HepG2 (cell line): ENCODE data around the gene CACNA2D3. TPM values are rescaled to one million over a fixed set of nuclear protein-coding genes. Genes with fewer than 3 reads are reported as not detected.

ENCODE experiments used
- ATAC-seq: fragments of 200-7000 bp; cut with Tn5 transposase; 3 replicates; pipeline ENCODE4 v1.9.1; 2020; ENCODE audit warnings: mild to moderate bottlenecking, moderate library complexity
- BruUV-seq: library from RNA; stranded (reverse); fragments of 400-500 nt; replicated peaks from 2 replicates; lab custom pipeline; 2021; lab: Mats Ljungman, UMichigan
- CTCF ChIA-PET: fragments of 300-600 bp; formaldehyde crosslinking; extraction: SDS; loops from one replicate; lab custom pipeline; 2021; ENCODE audit warnings: low total read pairs, inconsistent platforms, low intra/inter-chr PET ratio; lab: Yijun Ruan, JAX
- POLR2A ChIA-PET: fragments of 350-600 bp; sonication (Branson Sonifier 250); formaldehyde crosslinking; loops from one replicate; lab custom pipeline; 2020; ENCODE audit warnings: antibody characterized with exemption, inconsistent platforms; lab: Yijun Ruan, JAX
- DNase-seq: peaks from one replicate; pipeline ENCODE4 v3.0.0-alpha.2; 2015; ENCODE audit warnings: low spot score
- FAIRE-seq: peaks from 3 replicates; lab custom pipeline; 2011; peaks lifted over from hg19 to GRCh38; lab: Jason Lieb, UNC
- H2AFZ ChIP-seq: one replicate; pipeline ENCODE4 v1.6.1; 2011; ENCODE audit warnings: low read length, inconsistent platforms
- H3K27ac ChIP-seq: fragments of 300-600 bp; 3 replicates; pipeline ENCODE4 v1.8.0; 2011; ENCODE audit warnings: mixed run types, mild to moderate bottlenecking, mixed read lengths, low read length, inconsistent platforms; ENCODE audit not compliant: insufficient read depth; ENCODE audit errors: extremely low read length
- H3K27me3 ChIP-seq, 2 experiments: fragments of 200-600 bp in 1 of 2; 2 replicates in 1 of 2; 3 replicates in 1 of 2; pipeline versions ENCODE4 v1.6.0 to v1.8.0; 2011; ENCODE audit warnings: low read length in 2 of 2, mild to moderate bottlenecking in 2 of 2, moderate library complexity in 2 of 2, inconsistent platforms in 1 of 2; ENCODE audit not compliant: insufficient read depth in 2 of 2, control insufficient read depth in 1 of 2
- H3K36me3 ChIP-seq, 2 experiments: fragments of 200-600 bp in 1 of 2; replicated peaks in 1 of 2; 2 replicates in 1 of 2; 3 replicates in 1 of 2; pipeline versions ENCODE4 v1.5.1 to v1.8.0; 2011; ENCODE audit warnings: low read length in 2 of 2, inconsistent platforms in 1 of 2; ENCODE audit not compliant: insufficient read depth in 2 of 2, control insufficient read depth in 1 of 2
- H3K4me1 ChIP-seq: 2 replicates; pipeline ENCODE4 v1.5.1; 2012; ENCODE audit warnings: low read length, inconsistent platforms; ENCODE audit not compliant: insufficient read depth
- H3K4me2 ChIP-seq: 2 replicates; pipeline ENCODE4 v1.6.0; 2011; ENCODE audit warnings: low read depth, low read length, inconsistent platforms
- H3K4me3 ChIP-seq, 3 experiments: fragments of 200-600 bp in 1 of 3; sonication (generic), shearing (Covaris generic) in 1 of 3; replicated peaks in 1 of 3; 2 replicates each; pipeline ENCODE4 v1.5.1; 2011 to 2016; ENCODE audit warnings: low read length in 3 of 3, inconsistent platforms in 2 of 3, low read depth in 2 of 3, mild to moderate bottlenecking in 2 of 3, control low read depth in 1 of 3, mixed read lengths in 1 of 3; ENCODE audit not compliant: insufficient read depth in 1 of 3
- H3K79me2 ChIP-seq: one replicate; pipeline ENCODE4 v1.6.1; 2011; ENCODE audit warnings: low read length, inconsistent platforms; ENCODE audit not compliant: insufficient read depth
- H3K9ac ChIP-seq: 2 replicates; pipeline ENCODE4 v1.6.0; 2011; ENCODE audit warnings: mild to moderate bottlenecking, low read depth, low read length, inconsistent platforms; ENCODE audit not compliant: insufficient read depth
- H3K9me3 ChIP-seq: 2 replicates; pipeline ENCODE4 v1.5.1; 2012; ENCODE audit warnings: mild to moderate bottlenecking, low read length
- H4K20me1 ChIP-seq: 2 replicates; pipeline ENCODE4 v1.6.0; 2011; ENCODE audit warnings: inconsistent platforms, mild to moderate bottlenecking, low read length, moderate library complexity; ENCODE audit not compliant: insufficient read depth
- KDM5B ChIP-seq: sonication (generic); formaldehyde crosslinking; IDR thresholded peaks from 2 replicates; pipeline ENCODE4 v1.4.0; 2020; ENCODE audit warnings: missing genetic modification reagents, mild to moderate bottlenecking, borderline replicate concordance
- MZF1 ChIP-seq: sonication (generic); formaldehyde crosslinking; IDR thresholded peaks from 2 replicates; pipeline ENCODE4 v1.8.1; 2023; ENCODE audit warnings: mild to moderate bottlenecking, missing genetic modification reagents, borderline replicate concordance
- ZNF17 ChIP-seq: sonication (generic); formaldehyde crosslinking; IDR thresholded peaks from 2 replicates; pipeline ENCODE4 v1.5.0; 2020; ENCODE audit warnings: mild to moderate bottlenecking, missing genetic modification reagents
- ZNF788 ChIP-seq: sonication (generic); formaldehyde crosslinking; IDR thresholded peaks from 2 replicates; pipeline ENCODE4 v1.5.0; 2020; ENCODE audit warnings: mild to moderate bottlenecking, missing genetic modification reagents, borderline replicate concordance
- WGBS: methylation state at CpG from one replicate; pipeline ENCODE4 v1.1.6; 2017; ENCODE audit warnings: low lambda C conversion rate; 5-methylcytosine and 5-hydroxymethylcytosine counted together
- in situ Hi-C: cut with HindIII; loops from 2 replicates; pipeline ENCODE4 v1.10.0; 2017; ENCODE audit warnings: low pct_unique_long_range_greater_than_20kb; ENCODE audit not compliant: extremely low pct_ligation_motif_present
- intact Hi-C: fragments of 100-400 bp; cut with micrococcal nuclease; formaldehyde crosslinking; loops from one replicate; pipeline ENCODE4 v1.10.0; 2022; ENCODE audit not compliant: unreplicated experiment
- polyA plus RNA-seq, 8 experiments: library from polyadenylated mRNA; depleted of rRNA in 3 of 8; stranded (reverse) in 7 of 8; unstranded in 1 of 8; fragments of >200 nt; fragmentation: Illumina TruSeq in 4 of 8; extraction: Trizol in 4 of 8; gene quantifications; 2 replicates each; pipeline versions ENCODE4 v1.2.1 to v1.2.3, GENCODE V29; 2011 to 2016; ENCODE audit warnings: low read depth in 4 of 8, missing spikeins in 1 of 8, mixed read lengths in 1 of 8; ENCODE audit not compliant: insufficient read depth in 1 of 8
- total RNA-seq, 5 experiments: library from RNA; depleted of rRNA; stranded (reverse); fragments of >200 nt; fragmentation: Illumina TruSeq; extraction: Trizol; gene quantifications; 2 replicates each; pipeline ENCODE4 v1.2.3, GENCODE V29; 2016; ENCODE audit warnings: low read depth in 1 of 5
- TF ChIP-seq, protein P1 (sequence below): sonication (generic); formaldehyde crosslinking; IDR thresholded peaks from 2 replicates; pipeline ENCODE4 v1.5.1; 2020; ENCODE audit warnings: mild to moderate bottlenecking, missing genetic modification reagents, borderline replicate concordance
- TF ChIP-seq, protein P2 (sequence below): sonication (generic); formaldehyde crosslinking; conservative IDR thresholded peaks from 2 replicates; pipeline ENCODE4 v1.4.0; 2020; ENCODE audit warnings: missing genetic modification reagents
- TF ChIP-seq, protein P3 (sequence below): sonication (generic); formaldehyde crosslinking; conservative IDR thresholded peaks from 2 replicates; pipeline ENCODE4 v1.4.0; 2020; ENCODE audit warnings: missing genetic modification reagents
- TF ChIP-seq, protein P4 (sequence below): sonication (generic); formaldehyde crosslinking; IDR thresholded peaks from 2 replicates; pipeline ENCODE4 v1.4.0; 2020; ENCODE audit warnings: mild to moderate bottlenecking, missing genetic modification reagents

The CACNA2D3 gene
- total and polyA plus RNA-seq, 2 of the 13 experiments (the other 11 are each of a cell fraction or from before 2014, with no cell fraction given), result not detected

DNA sequence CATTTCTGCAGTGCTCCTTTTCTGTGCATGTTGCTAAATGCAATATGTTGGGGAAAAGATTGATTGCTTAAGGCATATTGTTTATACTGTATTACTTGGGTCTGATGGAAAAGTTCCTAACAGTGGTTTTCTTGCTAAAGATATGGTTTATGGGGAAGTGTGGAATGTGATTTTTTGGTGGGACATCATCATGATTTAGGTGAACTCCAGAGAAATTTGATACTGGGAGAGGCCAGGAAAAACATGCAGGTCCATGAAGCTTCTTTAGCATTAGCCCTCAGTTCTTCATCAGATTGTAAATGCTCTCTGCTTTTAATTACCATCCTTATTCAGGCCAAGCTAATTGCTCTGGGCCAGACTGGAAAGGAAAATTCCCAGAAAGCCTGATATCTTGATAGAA, 658.0 kb downstream of the CACNA2D3 start (continued):
- TF ChIP-seq, protein P1, sequence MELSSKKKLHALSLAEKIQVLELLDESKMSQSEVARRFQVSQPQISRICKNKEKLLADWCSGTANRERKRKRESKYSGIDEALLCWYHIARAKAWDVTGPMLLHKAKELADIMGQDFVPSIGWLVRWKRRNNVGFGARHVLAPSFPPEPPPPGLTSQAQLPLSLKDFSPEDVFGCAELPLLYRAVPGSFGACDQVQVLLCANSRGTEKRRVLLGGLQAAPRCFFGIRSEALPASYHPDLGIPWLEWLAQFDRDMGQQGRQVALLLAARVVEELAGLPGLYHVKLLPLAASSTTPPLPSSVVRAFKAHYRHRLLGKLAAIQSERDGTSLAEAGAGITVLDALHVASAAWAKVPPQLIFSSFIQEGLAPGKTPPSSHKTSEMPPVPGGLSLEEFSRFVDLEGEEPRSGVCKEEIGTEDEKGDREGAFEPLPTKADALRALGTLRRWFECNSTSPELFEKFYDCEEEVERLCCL, result no peak
- no peak for TF ChIP-seq KDM5B (CRISPR knock-in tag)
- TF ChIP-seq, protein P2, sequence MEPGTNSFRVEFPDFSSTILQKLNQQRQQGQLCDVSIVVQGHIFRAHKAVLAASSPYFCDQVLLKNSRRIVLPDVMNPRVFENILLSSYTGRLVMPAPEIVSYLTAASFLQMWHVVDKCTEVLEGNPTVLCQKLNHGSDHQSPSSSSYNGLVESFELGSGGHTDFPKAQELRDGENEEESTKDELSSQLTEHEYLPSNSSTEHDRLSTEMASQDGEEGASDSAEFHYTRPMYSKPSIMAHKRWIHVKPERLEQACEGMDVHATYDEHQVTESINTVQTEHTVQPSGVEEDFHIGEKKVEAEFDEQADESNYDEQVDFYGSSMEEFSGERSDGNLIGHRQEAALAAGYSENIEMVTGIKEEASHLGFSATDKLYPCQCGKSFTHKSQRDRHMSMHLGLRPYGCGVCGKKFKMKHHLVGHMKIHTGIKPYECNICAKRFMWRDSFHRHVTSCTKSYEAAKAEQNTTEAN (CRISPR knock-in tag), result no peak

DNA sequence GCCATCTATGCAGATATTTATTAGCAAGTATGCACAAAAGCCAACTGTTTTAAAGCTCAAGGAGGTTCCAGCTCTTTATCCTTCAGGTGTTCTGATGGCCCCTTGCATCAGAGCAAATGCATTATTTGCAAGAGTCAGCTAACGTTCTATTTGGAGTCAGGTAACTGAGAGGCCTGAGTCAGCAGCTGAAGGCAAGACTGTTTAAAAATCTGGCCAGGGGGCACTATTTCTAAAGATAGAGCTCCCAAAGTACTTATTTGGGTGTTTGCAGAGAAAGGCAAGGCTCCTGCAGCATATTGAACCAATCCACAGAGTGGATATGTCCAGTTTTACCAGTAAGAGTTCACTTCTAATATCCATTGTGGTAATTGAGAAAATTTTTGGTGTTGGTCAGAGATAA, 659.4 kb downstream of the CACNA2D3 start:
- H3K9ac ChIP-seq, result no peak overlapping the region
- WGBS, result 0% methylated on average over 1 of the region's 1 CpG
- H3K4me3 ChIP-seq, result no peak overlapping the region
- no peak overlapping the region for H3K4me2 ChIP-seq
- BruUV-seq, result no TSS peak
- no peak overlapping the region for H3K27ac ChIP-seq
- no peak overlapping the region for H2AFZ ChIP-seq
- FAIRE-seq (no peak), ATAC-seq (no peak), DNase-seq (no peak)
- POLR2A ChIA-PET, result no interaction called here
- H3K4me1 ChIP-seq, result no peaks in the 10 kb centered on the region
- no peaks in the 10 kb centered on the region for H3K9me3 ChIP-seq
- in situ Hi-C loops (no loop called here), intact Hi-C loops (no loop called here)
- CTCF ChIA-PET, result no interaction called here
- TF ChIP-seq, protein P3, sequence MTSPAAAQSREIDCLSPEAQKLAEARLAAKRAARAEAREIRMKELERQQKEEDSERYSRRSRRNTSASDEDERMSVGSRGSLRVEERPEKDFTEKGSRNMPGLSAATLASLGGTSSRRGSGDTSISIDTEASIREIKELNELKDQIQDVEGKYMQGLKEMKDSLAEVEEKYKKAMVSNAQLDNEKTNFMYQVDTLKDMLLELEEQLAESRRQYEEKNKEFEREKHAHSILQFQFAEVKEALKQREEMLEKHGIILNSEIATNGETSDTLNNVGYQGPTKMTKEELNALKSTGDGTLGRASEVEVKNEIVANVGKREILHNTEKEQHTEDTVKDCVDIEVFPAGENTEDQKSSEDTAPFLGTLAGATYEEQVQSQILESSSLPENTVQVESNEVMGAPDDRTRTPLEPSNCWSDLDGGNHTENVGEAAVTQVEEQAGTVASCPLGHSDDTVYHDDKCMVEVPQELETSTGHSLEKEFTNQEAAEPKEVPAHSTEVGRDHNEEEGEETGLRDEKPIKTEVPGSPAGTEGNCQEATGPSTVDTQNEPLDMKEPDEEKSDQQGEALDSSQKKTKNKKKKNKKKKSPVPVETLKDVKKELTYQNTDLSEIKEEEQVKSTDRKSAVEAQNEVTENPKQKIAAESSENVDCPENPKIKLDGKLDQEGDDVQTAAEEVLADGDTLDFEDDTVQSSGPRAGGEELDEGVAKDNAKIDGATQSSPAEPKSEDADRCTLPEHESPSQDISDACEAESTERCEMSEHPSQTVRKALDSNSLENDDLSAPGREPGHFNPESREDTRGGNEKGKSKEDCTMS (CRISPR knock-in tag), result no peak
- no peak for TF ChIP-seq ZNF17 (CRISPR knock-in tag)
- TF ChIP-seq ZNF788, result no peak
- no peak for TF ChIP-seq MZF1 (CRISPR knock-in tag)
- TF ChIP-seq, protein P4, sequence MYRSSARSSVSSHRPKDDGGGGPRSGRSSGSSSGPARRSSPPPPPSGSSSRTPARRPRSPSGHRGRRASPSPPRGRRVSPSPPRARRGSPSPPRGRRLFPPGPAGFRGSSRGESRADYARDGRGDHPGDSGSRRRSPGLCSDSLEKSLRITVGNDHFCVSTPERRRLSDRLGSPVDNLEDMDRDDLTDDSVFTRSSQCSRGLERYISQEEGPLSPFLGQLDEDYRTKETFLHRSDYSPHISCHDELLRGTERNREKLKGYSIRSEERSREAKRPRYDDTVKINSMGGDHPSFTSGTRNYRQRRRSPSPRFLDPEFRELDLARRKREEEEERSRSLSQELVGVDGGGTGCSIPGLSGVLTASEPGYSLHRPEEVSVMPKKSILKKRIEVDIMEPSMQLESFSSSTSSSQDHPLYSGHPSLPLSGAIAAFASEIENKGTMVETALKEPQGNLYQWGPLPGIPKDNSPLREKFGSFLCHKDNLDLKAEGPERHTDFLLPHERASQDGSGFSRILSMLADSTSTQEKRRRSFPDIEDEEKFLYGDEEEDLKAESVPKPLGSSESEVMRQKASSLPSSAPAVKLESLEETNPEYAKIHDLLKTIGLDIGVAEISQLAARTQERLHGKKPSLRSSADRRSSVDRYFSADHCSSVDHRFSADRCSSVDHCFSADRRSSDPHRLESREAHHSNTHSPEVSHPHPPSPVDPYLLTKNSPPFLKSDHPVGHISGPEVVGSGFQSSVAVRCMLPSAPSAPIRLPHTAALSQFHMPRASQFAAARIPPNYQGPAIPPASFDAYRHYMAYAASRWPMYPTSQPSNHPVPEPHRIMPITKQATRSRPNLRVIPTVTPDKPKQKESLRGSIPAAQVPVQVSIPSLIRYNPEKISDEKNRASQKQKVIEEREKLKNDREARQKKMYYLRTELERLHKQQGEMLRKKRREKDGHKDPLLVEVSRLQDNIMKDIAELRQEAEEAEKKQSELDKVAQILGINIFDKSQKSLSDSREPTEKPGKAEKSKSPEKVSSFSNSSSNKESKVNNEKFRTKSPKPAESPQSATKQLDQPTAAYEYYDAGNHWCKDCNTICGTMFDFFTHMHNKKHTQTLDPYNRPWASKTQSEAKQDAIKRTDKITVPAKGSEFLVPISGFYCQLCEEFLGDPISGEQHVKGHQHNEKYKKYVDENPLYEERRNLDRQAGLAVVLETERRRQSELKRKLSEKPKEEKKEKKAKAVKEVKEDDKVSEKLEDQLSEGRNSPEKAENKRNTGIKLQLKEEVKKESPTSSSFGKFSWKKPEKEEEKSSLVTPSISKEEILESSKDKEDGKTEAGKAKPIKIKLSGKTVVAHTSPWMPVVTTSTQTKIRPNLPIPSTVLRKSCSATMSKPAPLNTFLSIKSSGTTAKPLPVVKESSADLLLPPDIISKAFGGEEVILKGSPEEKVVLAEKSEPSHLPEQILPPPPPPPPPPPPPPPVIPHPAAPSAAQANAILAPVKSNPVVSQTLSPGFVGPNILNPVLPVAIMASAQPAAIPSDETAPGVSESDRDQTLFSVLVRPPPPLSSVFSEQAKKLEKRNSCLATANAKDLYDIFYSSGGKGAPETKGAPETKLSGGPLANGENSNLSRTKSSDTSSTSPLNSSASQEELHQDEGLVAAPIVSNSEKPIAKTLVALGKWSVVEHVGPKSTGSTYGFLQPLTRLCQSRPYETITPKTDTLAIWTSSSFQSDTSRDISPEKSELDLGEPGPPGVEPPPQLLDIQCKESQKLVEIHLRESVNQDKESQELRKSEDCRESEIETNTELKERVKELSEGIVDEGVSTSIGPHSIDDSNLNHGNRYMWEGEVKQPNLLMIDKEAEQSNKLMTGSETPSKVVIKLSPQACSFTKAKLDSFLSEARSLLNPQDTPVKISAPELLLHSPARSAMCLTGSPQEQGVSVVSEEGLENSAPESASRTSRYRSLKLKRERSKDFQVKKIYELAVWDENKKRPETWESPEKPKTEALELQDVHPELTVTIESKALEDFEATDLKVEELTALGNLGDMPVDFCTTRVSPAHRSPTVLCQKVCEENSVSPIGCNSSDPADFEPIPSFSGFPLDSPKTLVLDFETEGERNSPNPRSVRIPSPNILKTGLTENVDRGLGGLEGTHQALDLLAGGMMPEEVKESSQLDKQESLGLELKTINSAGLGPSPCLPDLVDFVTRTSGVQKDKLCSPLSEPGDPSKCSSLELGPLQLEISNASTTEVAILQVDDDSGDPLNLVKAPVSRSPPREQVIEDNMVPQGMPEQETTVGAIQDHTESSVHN, result no peak
- no peaks in the 10 kb centered on the region for H3K27me3 ChIP-seq
- no peaks in the 10 kb centered on the region for H3K36me3 ChIP-seq
- no peaks in the 10 kb centered on the region for H4K20me1 ChIP-seq
- no peaks in the 10 kb centered on the region for H3K79me2 ChIP-seq
